KMS-11 (cell line): Measurements from ENCODE around the gene PARVB.

Source experiments
- H2AFZ ChIP-seq: fragments of 200-600 bp; sonication (generic); 2 replicates; pipeline ENCODE4 v1.6.1; 2016; ENCODE audit warnings: antibody characterized with exemption, mixed run types, low read depth
- H3K27ac ChIP-seq: fragments of 200-600 bp; sonication (generic); 2 replicates; pipeline ENCODE4 v1.6.1; 2016; ENCODE audit warnings: mild to moderate bottlenecking, mixed run types
- H3K27me3 ChIP-seq: fragments of 200-600 bp; sonication (generic); 2 replicates; pipeline ENCODE4 v1.6.1; 2017; ENCODE audit warnings: mild to moderate bottlenecking, low read depth, mixed run types, moderate library complexity; ENCODE audit not compliant: insufficient read depth
- H3K36me3 ChIP-seq: fragments of 200-600 bp; sonication (generic); 2 replicates; pipeline ENCODE4 v1.6.1; 2017; ENCODE audit warnings: mild to moderate bottlenecking, mixed run types; ENCODE audit not compliant: insufficient read depth
- H3K4me1 ChIP-seq: fragments of 200-600 bp; sonication (generic); 2 replicates; pipeline ENCODE4 v1.6.1; 2016; ENCODE audit warnings: mild to moderate bottlenecking, low read depth, mixed run types; ENCODE audit not compliant: poor library complexity, severe bottlenecking
- H3K4me2 ChIP-seq: fragments of 200-600 bp; sonication (generic); 2 replicates; pipeline ENCODE4 v1.7.0; 2016; ENCODE audit warnings: mild to moderate bottlenecking, mixed run types
- H3K4me3 ChIP-seq: fragments of 200-600 bp; sonication (generic); IDR thresholded peaks from 2 replicates; pipeline ENCODE4 v1.6.1; 2017; ENCODE audit warnings: low read depth, low read length, mixed read lengths; ENCODE audit not compliant: insufficient read depth
- H3K79me2 ChIP-seq: fragments of 200-600 bp; sonication (generic); 2 replicates; pipeline ENCODE4 v1.6.1; 2016; ENCODE audit warnings: low read depth, mixed run types; ENCODE audit not compliant: insufficient read depth
- H3K9ac ChIP-seq: fragments of 200-600 bp; sonication (generic); 2 replicates; pipeline ENCODE4 v1.6.1; 2016; ENCODE audit warnings: mild to moderate bottlenecking, mixed run types
- H4K20me1 ChIP-seq: fragments of 200-600 bp; sonication (generic); 2 replicates; pipeline ENCODE4 v1.6.1; 2016; ENCODE audit warnings: mild to moderate bottlenecking, mixed run types; ENCODE audit not compliant: insufficient read depth
- CTCF ChIP-seq: fragments of 200-600 bp; sonication (generic); conservative IDR thresholded peaks from 2 replicates; pipeline ENCODE4 v1.6.1; 2017; ENCODE audit warnings: low read depth, mild to moderate bottlenecking, antibody characterized with exemption, low read length, moderate library complexity, mixed read lengths

PARVB gene

GRCh38 chr22:44030702-44031082 lies 6.6 kb downstream of the PARVB start:
- H3K79me2 ChIP-seq = no peaks in the 10 kb centered on the region; the same call in 1 of the 2 replicates
- H3K36me3 ChIP-seq = no peaks in the 10 kb centered on the region
- no peak overlapping the region for H3K4me2 ChIP-seq
- TF ChIP-seq CTCF = no peak
- no peaks in the 10 kb centered on the region for H3K27me3 ChIP-seq
- H3K9ac ChIP-seq = no peak overlapping the region
- no peak overlapping the region for H3K27ac ChIP-seq
- no peak overlapping the region for H2AFZ ChIP-seq
- no peaks in the 10 kb centered on the region for H4K20me1 ChIP-seq
- no peaks in the 10 kb centered on the region for H3K4me1 ChIP-seq
- no peak overlapping the region for H3K4me3 ChIP-seq

- no peaks in the 10 kb centered on the region for H3K4me1 ChIP-seq
- H3K36me3 ChIP-seq = no peaks in the 10 kb centered on the region
- H2AFZ ChIP-seq = no peak overlapping the region
- no peaks in the 10 kb centered on the region for H3K27me3 ChIP-seq
- H3K79me2 ChIP-seq = no peaks in the 10 kb centered on the region; the same call in 1 of the 2 replicates
- H3K4me2 ChIP-seq = no peak overlapping the region
- no peak overlapping the region for H3K27ac ChIP-seq
- no peak overlapping the region for H3K4me3 ChIP-seq
- H3K9ac ChIP-seq = no peak overlapping the region
- H4K20me1 ChIP-seq = no peaks in the 10 kb centered on the region
- TF ChIP-seq CTCF = no peak
Measured at GRCh38 chr22:44031158-44031952, 7.3 kb downstream of the PARVB start.

- Histone ChIP-seq H3K79me2 (no peaks in the 10 kb centered on the region; the same call in 1 of the 2 replicates), H3K9ac (no peak overlapping the region), H3K36me3 (no peaks in the 10 kb centered on the region), H3K4me3 (no peak overlapping the region), H4K20me1 (no peaks in the 10 kb centered on the region), H3K4me1 (no peaks in the 10 kb centered on the region), H2AFZ (no peak overlapping the region), H3K4me2 (no peak overlapping the region), H3K27me3 (no peaks in the 10 kb centered on the region), H3K27ac (no peak overlapping the region)
- no peak for TF ChIP-seq CTCF
Measured at GRCh38 chr22:44032126-44032730, 8.1 kb downstream of the PARVB start.

GRCh38 chr22:44033287-44033686 lies 9.2 kb downstream of the PARVB start:
- H2AFZ ChIP-seq = no peak overlapping the region
- no peaks in the 10 kb centered on the region; the same call in 1 of the 2 replicates for H3K79me2 ChIP-seq
- no peaks in the 10 kb centered on the region for H3K36me3 ChIP-seq
- no peak overlapping the region for H3K4me3 ChIP-seq
- no peaks in the 10 kb centered on the region for H4K20me1 ChIP-seq
- no peaks in the 10 kb centered on the region for H3K27me3 ChIP-seq
- no peak overlapping the region for H3K4me2 ChIP-seq
- H3K27ac ChIP-seq = no peak overlapping the region
- no peaks in the 10 kb centered on the region for H3K4me1 ChIP-seq
- no peak overlapping the region for H3K9ac ChIP-seq
- no peak for TF ChIP-seq CTCF
